Measurements from ENCODE around the gene SH3TC1. TPM values are rescaled to one million over a fixed set of nuclear protein-coding genes. Genes with fewer than 3 reads are reported as not detected.
A peak's percentile ranks its signal among the peaks of the same experiment; 100 is the strongest.

The SH3TC1 gene
- total and polyA plus RNA-seq, 10 donors, result 23.3 to 157 (median 62.0) TPM

GRCh38 chr4:8240211-8241041, 41.3 kb downstream of the SH3TC1 start:
- no peak for DNase-seq
- WGBS, 5 donors, result 56 to 78% (median 67%) methylated on average over 19 to 26 of the region's 26 CpGs
- H3K36me3 ChIP-seq, result peaks cover 0 to 74% (median 51%) of the 10 kb centered on the region in 6 donors

GRCh38 chr4:8241211-8241779, 42.2 kb downstream of the SH3TC1 start:
- intact Hi-C loops (cut with DNase I; ENCODE audit: low total_unique reads), result loop anchor here (5.0 kb wide), 1 partner anchor 161 kb away; no protein-coding TSS in a partner anchor
- WGBS, 5 donors, result 88 to 97% (median 93%) methylated on average over 11 to 14 of the region's 14 CpGs
- TF ChIP-seq POLR2AphosphoS5 (IDR thresholded peaks at IDR 0.05) (peak in 1 of 3 donors; percentile 10), CTCF (IDR thresholded peaks at IDR 0.05 in 8 of 11, conservative IDR thresholded peaks at IDR 0.05 in 3 of 11) (no peak)
- no peak for DNase-seq
- H3K27ac ChIP-seq, result peak overlapping the region in 2 of 8 donors; percentile 11 to 49
- peaks cover 0 to 66% (median 43%) of the 10 kb centered on the region in 6 donors for H3K36me3 ChIP-seq
- no peaks in the 10 kb centered on the region for H3K9me3 ChIP-seq
- H3K4me3 ChIP-seq, result no peak overlapping the region
- peaks cover 0 to 14% (median 0%) of the 10 kb centered on the region in 7 donors for H3K27me3 ChIP-seq (replicated peaks in 1 of 7)
- peaks cover 10 to 59% (median 28%) of the 10 kb centered on the region in 6 donors for H3K4me1 ChIP-seq

More at GRCh38 chr4:8240211-8241041, 41.3 kb downstream of the SH3TC1 start:
- Histone ChIP-seq H3K27ac (peak overlapping the region in 2 of 8 donors; percentile 41 to 44), H3K4me1 (peaks cover 8 to 51% (median 28%) of the 10 kb centered on the region in 6 donors), H3K4me3 (no peak overlapping the region), H3K27me3 (replicated peaks in 1 of 7) (peaks cover 0 to 14% (median 0%) of the 10 kb centered on the region in 7 donors), H3K9me3 (no peaks in the 10 kb centered on the region)
- intact Hi-C loops (cut with DNase I; ENCODE audit: low total_unique reads), result loop anchor here (5.0 kb wide), 1 partner anchor 162 kb away; no protein-coding TSS in a partner anchor
- TF ChIP-seq POLR2A (IDR thresholded peaks at IDR 0.05) (no peak), POLR2AphosphoS5 (IDR thresholded peaks at IDR 0.05) (peak in 1 of 3 donors; percentile 19)

DNA sequence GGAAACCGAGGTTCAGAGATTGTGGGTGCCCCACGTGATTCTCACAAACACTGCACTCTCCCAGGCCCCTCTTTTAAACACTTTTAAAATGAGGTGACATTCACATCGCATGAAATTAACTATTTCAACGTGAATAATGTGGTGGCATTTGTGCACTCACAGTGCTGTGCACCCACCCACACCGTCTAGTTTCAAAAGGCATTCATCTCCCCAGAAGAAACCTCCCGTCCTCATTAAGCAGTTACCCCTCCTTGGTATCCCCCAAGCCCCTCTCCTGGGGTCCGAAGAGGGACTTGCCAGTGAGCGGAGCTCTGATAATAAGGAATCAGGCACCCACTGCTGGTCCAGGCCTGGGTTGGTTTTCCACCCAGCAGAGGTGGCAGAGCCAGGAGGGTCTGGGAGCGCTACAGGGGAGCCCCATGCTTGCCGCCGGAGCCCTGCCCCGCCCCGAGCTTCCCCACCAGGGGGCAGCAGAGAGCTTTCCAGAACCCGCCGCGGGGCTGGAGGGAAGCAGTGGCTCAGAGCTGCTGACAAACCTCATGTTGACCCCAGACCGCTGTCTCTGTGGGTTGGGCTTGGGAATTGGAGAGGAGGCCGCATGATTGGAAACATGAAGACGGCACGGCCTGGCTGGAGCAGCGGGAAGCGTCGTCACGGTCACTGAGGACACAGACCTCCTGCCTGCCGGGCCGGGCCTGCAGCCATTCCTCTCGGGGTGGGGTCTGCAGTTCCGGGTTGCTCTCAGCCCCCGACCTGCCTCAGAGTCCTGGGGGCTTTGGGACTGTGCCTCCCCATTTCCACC, 43.0 kb downstream of the SH3TC1 start:
- peaks cover 10 to 67% (median 31%) of the 10 kb centered on the region in 6 donors for H3K4me1 ChIP-seq
- intact Hi-C loops (cut with DNase I; ENCODE audit: low total_unique reads), result loop anchor here (5.0 kb wide), 1 partner anchor 160 kb away; no protein-coding TSS in a partner anchor
- 31 to 43% (median 38%) methylated on average over 24 to 29 of the region's 29 CpGs for WGBS, 5 donors
- H3K4me3 ChIP-seq, result no peak overlapping the region
- H3K9me3 ChIP-seq, result no peaks in the 10 kb centered on the region
- peak; percentile 96 for DNase-seq
- H3K27ac ChIP-seq, result peak overlapping the region in 3 of 8 donors; percentile 37 to 55 (median 49)
- peaks cover 0 to 58% (median 35%) of the 10 kb centered on the region in 6 donors for H3K36me3 ChIP-seq
- TF ChIP-seq POLR2AphosphoS5 (IDR thresholded peaks at IDR 0.05) (peak; percentile 62 to 78 (median 65)), POLR2A (IDR thresholded peaks at IDR 0.05) (no peak), CTCF (IDR thresholded peaks at IDR 0.05 in 8 of 11, conservative IDR thresholded peaks at IDR 0.05 in 3 of 11) (peak; percentile 73 to 98 (median 96))
- H3K27me3 ChIP-seq (replicated peaks in 1 of 7), result peaks cover 0 to 17% (median 0%) of the 10 kb centered on the region in 7 donors
